Measurements from ENCODE around the gene SMAD9.
A peak's percentile ranks its signal among the peaks of the same experiment; 100 is the strongest.

Gene SMAD9

DNA sequence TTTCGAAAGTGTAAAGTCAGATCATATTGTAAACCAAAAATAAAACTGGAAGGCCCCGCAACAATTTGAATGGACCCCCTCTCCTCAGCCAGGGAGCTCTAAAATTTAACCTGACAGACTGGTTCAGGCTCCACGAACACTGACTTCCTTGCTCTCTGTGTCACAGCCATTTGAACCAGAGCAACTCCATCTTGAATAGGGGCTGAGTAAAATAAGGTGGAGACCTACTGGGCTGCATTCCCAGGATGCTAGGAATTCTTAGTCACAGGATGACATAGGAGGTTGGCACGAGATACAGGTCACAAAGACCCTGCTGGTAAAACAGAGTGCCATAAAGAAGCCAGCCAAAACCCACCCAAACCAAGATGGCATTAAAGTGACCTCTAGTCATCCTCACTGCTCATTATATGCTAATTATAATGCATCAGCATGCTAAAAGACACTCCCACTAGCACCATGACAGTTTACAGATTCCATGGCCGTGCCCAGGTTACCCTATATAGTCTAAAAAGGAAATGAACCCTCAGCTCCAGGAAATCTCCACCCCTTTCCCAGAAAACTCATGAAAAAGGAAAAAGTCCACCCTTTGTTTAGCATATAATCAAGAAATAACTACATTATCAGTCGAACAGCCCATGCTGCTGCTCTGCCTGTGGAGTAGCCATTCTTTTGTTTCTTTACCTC is 57.9 kb downstream of the SMAD9 start:
- DNase-seq: no peak

DNA sequence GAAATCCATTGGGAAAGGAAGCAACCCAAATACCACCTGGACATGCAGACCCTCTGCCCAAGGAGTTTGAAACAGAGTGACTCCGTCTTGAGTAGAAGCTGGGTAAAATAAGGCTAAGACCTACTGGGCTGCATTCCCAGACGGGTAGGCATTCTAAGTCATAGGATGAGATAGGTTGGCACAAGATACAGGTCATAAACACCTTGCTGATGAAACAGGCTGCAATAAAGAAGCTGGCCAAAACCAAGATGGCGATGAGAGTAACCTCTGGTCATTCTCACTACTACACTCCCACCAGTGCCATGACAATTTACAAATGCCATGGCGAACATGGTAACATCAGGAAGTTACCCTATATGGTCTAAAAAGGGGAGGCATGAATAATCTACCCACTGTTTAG is 60.8 kb downstream of the SMAD9 start:
- DNase-seq: no peak

DNA sequence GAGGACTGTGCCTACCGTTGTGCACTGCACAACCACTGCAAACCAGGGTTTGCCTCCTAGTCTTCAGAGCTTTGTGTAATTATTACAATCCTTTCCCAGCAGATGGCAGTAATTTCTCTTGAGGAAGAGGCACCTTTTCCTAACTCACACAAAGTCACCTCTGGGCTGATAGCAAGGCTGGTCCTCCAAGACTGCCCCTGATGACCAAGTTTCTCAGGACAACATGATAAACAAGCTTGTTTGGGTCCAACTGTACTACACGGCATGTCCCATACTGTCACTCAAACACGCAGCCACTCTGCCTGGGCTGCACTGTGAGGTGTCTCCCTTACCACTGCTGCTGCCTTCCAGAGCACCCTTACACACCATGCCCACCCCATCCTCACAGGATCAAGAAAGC is 61.7 kb downstream of the SMAD9 start:
- peak; percentile 41 for DNase-seq

DNA sequence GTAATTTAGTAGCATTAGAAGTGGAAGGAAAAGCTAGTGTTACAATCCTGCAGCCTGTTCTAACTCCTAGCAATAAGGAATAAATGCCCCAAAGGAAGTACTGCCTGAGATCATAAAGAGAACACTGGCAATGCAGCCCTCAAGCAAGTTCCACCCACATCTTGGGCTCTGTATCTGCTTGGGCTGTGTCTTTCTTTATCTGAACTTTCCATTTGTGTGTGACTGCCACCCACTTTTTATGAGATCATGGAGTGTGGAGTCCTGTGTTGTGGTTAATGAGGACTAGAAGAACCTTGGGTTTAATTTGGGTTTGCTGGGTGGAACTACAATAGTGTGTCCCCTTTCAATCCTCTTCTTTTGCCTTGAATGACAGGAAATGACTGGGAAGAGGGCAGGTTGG is 62.8 kb downstream of the SMAD9 start:
- DNase-seq: peak; percentile 39

DNA sequence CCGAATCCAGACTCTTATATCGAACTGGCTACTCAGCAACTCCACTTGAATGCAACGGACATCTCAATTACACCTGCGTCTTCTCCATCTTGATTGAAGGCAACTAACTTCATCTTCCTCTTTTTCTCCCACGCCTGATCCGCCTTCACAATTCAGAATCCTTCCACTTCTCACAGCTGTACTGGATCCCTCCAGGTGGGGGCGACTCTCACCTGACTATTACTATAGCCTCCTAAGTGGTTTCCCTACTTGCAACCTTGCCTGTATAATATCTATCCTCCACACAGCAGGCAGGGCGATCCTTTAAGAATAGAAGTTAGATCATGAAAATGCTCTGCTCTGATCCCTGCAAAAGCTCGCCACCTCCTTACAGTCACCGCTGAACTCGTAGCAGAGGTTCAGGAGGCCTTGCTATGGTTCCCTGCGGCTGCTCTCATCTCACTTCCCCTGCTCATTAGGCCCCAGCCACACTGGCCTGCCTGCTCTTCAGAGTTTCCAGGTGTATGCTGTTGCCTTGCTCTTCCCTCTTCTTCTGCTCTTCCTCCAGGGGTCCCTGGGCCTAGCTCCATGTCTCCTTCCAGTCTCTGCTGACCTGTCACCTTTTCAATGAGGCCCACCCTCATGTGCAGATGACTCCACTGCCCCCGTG is 69.1 kb downstream of the SMAD9 start:
- peak; percentile 11 for DNase-seq

DNA sequence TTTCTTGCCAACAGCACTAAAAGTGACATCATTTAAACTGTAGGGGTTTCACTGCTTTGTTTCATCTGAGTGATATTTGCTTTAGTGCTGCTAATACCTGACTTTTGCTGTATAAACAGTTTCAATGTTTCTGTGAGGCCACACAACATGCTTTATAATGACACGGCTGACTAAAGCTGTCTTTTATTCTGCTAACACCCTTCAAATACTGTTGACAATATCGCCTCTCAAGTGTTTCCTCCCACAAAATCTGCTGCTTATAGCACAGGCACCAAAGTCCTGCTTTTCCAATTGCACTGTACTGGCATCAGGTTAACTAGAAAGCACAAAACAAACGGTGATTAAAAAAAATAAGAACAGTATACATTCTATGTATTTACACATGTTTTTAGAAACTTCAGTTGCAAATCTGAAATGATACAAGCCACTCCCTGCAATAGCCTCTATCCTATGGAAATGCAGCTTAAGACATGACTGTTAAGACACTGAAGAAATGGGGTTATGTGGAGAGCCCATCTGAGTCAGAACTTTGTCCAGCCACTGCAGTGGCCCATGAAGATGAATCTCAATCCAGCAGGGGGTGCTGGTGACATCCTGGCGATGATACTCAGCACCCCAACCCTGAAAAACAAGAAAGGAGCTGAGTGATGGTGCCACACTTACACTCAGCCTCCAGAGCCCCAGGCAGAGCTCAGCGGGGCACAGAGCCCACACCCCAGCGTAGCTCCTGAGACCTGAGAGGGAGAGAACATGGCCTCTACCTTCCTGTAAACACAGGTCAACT is 71.6 kb downstream of the SMAD9 start:
- DNase-seq: no peak

DNA sequence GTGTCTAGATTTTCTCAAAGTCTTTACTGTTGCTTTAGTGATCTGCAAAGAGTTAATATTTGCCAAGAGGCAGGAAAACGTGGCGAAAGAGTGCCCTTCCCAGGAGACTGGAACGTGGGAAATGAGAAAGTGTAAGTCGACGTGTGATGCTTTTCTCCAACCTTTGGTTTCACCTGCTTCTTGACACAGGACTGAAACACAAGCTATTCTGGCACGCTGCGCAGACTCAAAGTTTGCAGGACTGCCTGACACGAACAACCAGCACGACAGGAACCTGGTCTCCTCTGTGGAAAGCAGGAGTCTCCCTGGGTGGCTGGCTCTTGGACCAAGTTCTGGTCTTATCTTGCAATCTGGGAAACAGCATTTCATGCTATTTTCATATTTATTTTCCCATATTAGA is 72.4 kb downstream of the SMAD9 start:
- DNase-seq: no peak

DNA sequence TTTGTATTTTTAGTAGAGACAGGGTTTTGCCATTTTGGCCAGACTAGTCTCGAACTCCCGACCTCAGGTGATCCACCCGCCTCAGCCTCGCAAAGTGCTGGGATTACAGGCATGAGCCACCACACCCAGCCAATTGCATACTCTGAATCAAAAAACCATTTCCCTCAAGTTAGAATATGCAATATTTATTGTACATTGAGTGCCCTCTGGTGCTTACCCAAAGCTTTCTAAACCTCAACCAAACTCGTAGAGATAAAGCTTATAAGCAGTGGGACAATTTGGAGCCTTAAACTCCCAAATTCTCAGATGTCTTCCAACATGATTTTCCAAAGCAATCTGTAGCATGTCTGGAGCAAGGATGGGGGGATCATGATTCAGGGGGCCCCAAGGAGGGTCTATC is 78.6 kb downstream of the SMAD9 start:
- DNase-seq: no peak

DNA sequence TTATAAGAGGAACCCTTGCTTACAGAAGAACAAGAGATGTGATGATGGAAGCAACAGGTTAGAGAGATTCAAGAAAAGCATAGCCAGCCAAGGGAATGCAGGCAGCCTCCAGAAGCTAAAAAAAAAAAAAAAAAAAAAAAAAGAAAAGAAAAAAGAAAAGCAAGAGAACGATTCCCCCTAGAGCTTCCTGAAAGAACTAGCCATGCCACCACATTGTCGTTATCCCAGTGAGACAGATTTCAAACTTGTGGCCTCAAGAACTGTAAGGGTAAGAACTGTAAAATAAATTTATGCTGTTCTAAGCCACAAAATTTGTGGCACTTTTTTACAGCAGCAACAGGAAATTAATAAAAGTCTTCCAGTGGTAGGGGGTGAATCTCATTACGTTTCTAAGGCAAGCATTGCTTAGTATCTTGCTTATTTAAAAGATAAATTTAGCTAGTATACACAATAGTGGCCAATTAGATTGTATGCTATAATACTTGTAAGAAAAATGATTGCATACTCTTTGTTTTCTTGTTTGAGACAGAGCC is 79.3 kb downstream of the SMAD9 start:
- DNase-seq: no peak

DNA sequence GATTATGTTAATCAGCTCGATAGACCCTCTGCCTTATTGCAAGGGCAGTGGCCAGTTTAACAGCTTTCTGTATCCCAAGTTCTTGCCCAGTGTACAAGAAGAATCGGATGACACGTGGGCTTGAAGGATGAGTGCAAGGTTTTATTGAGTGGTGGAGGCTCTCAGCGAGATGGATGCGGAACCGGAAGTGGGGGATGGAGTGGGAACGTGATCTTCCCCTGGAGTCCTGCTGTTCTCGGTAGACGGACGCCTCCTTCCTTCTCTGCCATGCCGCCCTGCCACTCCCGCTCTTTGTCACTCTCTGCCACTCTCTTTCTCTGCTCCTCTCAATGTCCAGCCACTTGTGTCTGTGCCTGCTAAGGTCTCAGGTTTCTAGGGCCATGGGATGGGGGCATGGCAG is 80.1 kb downstream of the SMAD9 start:
- no peak for DNase-seq

DNA sequence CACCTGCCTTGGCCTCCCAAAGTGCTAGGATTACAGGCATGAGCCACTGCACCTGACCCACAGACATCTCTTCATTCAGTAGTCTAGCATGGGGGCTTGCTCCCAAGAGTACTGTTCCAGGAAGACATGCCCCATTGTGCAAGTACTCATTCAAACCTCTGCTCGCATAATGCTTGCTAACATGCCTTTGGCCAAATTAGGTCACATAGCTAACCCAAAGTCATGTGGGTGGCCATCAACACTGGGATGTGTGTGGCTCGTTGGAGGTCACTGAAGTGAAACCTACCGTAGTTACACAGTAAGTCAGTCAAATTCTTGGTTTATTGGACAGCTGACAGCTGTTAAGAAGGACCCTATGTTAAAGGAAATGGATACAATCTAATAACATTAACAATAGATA is 80.8 kb downstream of the SMAD9 start:
- DNase-seq: no peak

DNA sequence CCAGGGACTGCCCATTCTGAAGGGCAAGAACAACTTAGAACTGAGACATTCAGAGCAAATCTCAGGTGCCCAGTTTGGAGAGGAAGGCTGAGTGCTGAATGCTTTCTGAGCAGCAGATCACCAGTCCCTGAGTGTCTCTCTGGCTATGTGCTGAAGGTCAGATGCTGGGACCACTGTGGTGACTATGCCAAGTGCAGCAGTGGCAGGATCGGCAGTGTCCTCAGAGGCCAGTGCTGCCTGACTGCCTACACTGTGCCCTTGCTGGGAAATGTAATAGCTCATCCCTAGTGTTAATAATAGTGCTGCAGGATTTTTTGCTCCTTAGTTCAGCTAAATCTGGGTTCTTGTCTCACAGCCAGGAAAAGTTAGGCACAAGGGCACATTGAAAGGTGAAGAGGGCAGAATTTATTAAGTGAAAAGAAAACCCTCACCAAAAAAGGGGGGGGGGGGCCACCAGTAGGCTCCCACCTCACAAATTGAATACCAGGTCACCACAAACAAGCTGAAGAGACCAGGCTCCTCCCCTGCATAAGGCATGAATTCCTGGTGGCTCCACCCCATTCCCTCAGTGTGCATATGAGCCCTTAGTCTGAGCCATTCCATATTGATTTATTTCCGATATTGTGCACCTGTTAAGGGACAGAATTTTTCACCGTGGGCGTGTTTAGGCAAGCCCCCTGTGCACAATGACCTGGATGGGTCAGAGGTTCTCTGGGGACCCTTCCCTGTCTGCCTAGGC is 82.5 kb downstream of the SMAD9 start:
- DNase-seq: no peak

DNA sequence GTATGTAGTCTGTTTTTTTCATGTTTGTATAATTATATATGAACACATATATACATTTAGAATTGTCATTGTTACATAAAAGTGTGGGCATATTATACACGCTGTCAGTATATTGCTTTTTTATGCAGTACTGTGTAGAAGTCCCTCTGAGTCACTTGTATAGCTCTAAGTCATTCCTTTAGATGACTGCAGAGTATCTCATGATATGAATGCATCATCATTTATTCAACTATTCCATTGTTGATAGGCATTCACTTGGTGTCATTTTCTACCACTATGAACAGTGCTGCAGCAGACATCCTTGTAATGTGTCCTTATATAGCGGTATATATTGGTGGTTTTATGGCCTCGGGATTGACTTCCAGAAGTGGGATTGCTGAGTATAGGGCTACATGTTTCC is 85.7 kb downstream of the SMAD9 start:
- no peak for DNase-seq

DNA sequence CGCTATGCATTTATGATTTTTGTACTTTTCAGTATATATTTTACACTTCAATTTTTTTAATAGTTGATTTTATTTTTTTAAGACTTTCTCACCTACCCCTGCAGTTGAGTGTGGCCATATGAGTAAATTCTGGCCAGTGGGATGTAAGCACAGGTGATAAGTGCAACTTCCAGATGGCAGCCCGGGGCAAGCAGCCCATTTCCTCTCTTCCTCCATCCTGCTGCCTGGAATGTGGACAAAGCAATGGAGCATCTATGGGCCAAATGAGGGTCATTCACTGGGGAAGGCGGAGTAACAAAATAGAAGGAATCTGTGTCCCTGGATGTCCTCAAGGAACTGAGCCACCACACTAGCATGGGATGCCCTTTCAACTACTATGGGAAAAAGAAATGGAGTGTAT is 88.7 kb downstream of the SMAD9 start:
- DNase-seq: no peak

DNA sequence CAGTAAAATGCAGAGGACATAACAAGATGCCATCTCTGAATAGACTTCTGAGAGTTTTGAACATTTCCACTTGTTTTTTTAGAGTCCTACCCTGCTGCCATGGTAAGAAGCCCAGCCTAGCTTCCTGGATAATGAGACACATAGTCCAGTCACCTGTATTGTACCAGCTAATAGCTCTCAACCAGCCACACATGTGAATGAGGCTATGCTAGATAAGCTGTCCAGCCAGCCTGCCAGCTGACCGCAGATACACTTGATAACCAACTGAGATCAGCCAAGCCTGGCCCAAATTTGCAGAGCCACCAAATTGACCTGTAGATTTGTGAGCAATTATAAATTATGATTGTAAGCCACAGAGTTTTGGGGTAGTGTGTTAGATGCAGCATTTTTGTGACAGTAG is 90.3 kb downstream of the SMAD9 start:
- no peak for DNase-seq

DNA sequence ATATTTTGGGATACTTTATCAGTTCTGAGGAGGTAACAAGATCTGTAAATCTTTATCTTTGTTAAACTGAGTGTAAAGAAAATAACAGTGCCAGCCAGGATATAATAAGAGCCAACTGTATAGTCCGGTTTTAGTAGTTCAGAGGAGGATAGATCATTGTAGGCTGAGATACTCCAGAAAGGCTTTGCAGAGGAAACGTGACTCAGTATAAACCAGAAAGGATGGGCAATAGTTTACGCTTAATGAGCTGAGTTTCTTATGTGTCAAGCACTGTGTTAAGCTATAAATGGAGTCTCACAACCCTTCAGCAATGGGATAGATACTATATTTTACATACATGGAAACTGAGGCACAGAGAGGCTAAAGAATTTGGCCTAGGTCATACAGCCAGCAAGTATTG is 97.3 kb downstream of the SMAD9 start:
- DNase-seq: no peak

DNA sequence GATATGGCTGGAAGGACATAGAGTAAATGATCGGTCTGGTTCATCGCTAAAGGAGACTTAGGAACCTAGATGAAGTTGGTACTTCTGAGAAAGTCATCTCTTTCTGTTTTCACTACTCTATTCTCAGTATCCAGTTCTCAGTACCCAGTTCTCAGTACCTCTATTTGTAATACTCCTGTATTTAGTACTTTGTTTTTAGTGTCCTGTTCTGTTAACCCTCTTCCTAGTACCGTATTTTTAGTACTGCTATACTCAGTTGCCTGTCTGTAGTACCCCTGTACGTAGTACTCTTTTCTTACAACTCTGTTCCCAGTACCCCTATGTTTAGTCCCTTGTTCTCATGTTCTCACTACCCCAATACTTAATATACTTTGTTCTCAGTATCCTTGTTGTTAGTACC is 99.8 kb downstream of the SMAD9 start:
- peak; percentile 20 for DNase-seq

DNA sequence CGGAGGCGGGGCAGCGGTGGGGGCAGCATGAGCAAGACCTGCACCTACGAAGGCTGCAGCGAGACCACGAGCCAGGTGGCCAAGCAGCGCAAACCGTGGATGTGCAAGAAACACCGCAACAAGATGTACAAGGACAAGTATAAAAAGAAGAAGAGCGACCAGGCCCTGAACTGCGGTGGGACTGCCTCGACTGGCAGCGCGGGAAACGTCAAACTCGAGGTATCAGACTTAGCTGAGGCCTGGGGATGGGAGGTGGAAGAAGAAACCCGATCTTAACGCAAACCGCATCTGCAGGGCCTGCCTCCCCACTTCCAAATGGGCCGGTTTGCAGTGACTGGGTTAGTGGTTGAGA is 100.3 kb downstream of the SMAD9 start:
- DNase-seq: no peak

DNA sequence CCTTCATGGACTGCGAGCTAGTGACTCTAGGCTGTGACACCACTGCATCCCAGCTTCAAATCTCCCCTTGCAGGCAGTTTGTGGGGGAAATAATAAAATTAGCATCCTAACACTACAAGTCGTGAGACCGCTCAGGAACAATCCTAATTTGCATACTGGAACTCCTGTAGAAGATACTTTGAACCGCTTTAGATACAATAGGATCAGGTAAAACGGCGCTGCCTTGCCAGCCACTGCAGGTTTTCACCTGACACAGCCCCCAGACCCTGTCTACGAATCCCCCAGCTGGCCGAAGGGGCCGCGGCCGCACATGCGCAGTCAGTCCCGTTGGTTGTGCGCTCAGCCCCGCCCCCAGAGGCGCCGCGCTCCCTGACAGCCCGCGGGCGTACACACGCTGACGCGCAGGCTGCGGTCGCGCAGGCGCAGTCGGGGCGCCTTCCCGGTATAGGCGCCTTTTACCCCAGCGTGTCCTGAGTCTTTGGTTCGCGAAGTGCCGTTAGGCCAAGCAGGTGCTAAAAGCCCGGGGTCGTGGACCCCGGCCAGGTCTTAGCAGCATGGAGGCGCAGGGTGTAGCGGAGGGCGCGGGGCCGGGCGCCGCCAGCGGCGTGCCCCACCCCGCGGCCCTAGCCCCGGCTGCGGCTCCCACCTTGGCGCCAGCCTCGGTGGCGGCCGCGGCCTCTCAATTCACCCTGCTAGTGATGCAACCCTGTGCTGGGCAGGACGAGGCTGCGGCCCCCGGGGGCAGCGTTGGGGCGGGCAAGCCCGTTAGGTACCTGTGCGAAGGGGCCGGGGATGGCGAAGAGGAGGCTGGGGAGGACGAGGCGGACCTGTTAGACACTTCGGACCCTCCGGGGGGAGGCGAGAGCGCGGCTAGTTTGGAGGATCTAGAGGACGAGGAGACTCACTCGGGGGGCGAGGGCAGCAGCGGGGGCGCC is 101.0 kb downstream of the SMAD9 start, which contains the start of gene RFXAP:
TSS of gene RFXAP (plus strand) at position 419 of the 935 bp plus-strand sequence. CDS start at position 555, 136 bp downstream.
- DNase-seq: peak; percentile 92

DNA sequence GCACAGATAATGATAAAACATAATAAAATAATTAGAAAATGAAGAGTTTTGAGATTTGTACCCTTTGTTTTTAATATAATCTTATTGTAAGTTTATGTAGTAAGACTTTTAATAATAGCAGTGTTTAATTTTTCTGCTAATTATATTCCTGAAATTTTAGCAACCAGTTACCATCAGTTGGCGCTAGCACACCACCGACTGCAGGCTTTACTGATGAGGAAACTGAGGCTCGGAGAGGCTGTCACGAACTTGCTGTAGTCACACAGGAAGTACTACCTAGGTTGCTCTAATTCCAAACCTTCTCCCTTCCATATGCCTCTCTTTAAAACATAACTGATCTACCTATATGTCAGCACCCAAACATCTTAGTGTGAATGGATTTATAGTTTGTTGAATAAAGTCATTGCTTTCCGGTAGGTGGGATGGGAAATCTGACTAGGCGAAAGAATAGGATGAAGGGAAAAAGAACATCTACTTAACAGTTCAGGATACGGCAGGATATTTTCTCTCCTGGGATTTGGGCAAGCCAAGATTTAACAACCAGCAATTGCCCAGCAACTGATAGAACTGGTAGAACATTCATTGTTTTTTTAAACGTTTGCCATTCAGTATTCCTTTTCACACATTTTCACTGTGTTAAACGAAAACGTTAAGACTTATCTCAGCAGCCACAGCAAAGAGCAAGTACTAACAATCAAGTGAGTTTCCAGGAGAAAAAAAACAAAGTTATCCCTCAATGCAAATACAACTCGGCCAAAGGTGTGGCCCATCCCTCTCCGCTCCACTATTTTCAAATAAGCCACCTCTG is 101.8 kb downstream of the SMAD9 start:
- no peak for DNase-seq

DNA sequence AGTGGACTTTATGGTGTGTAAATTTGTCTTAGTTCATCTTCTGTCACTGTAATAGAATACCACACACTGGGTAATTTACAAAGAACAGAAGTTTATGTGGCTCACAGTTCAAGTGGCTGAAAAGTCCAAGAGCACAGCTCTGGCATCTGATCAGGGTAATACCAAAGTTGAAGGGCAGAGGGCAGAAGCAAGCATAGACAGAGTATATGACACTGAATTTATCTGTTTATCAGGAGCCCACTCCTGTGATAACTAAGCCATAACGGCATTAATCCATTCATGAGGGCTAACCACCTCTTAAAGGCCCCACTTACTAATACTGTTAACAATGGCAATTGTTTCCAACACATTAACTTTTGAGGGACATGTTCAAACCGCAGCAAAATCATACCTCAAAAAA is 105.0 kb downstream of the SMAD9 start:
- DNase-seq: peak; percentile 14

Data from inflammatory macrophage treated with lipopolysaccharide for 4 hours (primary cell).